GM21717 (cell line): ENCODE results near the gene IGFBP6.
A peak's percentile ranks its signal among the peaks of the same experiment; 100 is the strongest.

Experiments
- ATAC-seq: cut with Tn5 transposase; IDR thresholded peaks from one replicate; pipeline ENCODE4 v1.9.1; 2021; ENCODE audit warnings: mild to moderate bottlenecking, moderate library complexity; ENCODE audit not compliant: unreplicated experiment

The IGFBP6 gene

GRCh38 chr12:53097564-53098353, at the start of gene IGFBP6:
Gene IGFBP6, plus strand, starts transcription at chr12:53097667. Its CDS starts 51 bp downstream, at chr12:53097718.
- ATAC-seq, result no peak

DNA sequence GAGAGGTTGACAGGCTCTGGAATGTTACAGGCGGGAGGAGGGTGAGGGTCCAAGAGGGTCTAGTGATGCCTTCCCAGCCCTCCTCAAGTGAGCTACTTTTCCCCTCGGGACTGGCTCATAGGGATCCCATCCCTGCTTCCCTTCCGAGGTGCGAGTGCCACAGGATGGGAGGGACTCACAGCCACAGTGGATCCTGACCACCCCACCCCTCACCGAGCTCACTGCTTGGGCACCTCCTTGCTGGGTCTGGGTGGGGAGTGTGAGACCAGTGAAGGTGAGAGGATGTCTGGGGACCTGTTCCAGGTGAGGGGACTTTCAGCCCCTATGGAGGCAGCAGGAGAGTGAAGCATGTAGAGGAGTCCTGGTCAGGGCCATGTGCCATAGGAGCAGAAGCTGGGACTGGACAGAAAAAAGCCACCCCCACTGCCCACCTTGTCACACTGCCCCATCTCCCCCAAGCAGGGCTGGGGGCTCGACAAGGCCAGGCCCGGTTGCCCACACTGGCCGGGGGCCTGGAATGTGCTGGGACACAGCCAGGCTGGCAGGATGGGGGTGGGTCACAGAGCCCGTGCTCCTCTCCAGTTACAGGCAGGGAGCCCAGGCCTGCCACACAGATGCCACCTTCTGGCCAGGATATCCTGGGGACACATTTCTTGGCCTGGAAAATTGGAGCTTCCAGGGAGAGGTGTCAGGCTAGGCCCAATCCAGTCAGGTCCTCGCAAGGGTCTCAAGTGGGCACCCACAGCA, 49.3 kb upstream of the IGFBP6 start:
- no peak for ATAC-seq

DNA sequence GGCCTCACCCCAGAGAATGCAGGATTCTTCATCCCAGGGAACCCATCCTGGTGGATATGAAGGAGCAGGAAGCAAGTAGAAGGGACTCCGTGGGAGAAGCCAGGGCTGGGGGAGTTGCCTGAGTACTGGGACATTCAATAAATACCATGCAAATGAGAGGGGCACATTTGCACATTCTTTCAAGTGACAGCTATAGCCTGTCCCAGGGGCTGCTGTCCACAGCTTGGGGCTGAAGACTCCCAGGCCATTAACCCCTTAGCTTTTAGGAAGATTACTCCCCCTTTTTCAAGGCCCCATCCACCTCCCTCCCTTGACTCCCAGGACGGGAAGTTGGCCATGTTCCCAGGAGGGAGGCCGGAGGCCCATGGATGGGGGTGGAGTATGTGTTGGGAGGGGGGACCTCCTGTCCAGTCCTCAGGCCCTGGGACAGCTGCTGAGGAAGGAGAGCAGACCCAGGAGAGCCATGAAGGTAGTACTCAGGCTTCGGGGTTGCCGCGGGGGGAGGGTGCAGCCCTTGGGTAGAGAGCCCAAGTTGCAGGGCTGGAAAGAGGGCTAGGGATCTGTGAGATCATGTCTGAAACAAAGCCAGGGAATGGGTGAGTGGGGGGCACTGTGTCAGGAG, 48.6 kb upstream of the IGFBP6 start:
- no peak for ATAC-seq

- ATAC-seq, result no peak
Measured at GRCh38 chr12:53049571-53050318, 47.7 kb upstream of the IGFBP6 start, which contains the start of gene TNS2. Gene TNS2, plus strand, starts transcription at chr12:53050065. Its CDS starts 121 bp downstream, at chr12:53050186.

DNA sequence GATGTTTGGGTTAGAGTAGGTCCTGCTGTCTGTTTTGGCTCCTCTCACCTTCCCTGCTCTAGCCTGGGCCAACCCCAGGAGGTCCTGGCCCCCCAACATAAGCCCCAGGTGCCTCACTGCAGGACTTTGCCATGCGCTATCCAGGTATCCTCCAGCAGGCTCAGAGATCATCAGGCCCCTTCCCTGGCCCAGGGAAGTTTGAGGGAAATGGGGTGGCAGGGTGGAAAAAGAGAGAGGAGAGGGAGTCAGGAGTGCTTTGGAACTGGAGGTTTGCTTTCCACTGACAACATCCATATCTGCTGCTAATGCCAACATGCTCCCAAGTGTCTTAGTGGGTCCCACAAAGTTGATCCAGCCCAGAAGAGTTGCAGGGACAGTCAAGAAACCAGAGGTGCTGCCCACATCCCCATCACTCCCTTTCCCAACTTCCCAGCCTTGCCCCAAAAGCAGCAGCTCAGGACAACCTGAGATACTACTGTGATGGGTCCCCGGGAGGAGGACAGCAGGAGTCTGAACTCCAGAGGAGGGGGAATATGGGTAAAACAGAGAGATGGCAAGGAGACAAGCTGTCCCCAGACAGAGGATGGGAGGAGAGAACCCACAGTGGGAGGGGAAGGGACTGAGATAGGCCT, 46.9 kb upstream of the IGFBP6 start:
- no peak for ATAC-seq

- ATAC-seq, result no peak
Measured at GRCh38 chr12:53051058-53051880, 46.2 kb upstream of the IGFBP6 start.

GRCh38 chr12:53051881-53052412, 45.5 kb upstream of the IGFBP6 start:
- ATAC-seq, result no peak

- ATAC-seq, result no peak
Measured at GRCh38 chr12:53052419-53053217, 44.8 kb upstream of the IGFBP6 start.

DNA sequence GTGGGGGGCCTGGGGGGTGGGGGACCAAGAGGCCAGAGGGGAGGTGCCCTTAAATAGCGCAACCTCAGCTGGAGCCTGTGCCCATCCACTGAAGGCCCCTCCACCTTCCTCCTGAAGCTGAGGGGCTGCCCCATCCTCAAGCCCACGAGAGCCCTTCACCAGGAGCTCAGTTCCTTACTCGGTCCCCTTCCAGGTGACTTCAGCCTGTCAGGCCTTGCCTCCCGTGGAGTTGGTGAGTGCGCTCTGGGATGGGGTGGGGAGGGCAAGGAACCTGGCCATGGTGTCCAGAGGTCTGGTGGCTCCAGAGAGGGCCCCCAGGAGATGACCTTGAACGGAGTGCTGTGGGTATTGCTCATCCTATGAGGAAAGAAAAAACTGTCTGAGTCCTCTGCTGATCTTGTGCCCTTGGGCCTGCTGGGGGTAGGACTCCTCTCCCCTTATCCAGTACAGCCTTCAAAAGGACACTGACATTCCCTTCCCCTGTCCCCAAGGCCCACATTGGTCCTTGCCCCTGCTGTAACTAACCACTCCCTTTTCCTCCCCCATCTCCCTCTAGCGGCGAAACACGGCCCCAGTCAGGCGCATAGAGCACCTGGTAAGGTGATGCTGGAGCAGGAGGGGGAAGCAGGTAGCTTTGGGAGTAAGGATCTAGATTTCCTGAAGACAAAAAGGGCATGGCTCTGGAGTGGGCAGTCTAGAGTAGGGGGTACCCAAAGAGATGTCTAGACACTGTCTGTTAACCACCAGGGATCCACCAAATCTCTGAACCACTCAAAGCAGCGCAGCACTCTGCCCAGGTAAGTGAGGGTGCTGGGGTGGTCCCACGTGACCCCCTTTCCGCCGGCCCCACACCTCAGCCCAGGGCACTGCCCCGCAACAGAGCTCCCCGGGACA, 44.0 kb upstream of the IGFBP6 start:
- ATAC-seq, result no peak

GRCh38 chr12:53054112-53054878, 43.2 kb upstream of the IGFBP6 start:
- peak; percentile 78 for ATAC-seq

DNA sequence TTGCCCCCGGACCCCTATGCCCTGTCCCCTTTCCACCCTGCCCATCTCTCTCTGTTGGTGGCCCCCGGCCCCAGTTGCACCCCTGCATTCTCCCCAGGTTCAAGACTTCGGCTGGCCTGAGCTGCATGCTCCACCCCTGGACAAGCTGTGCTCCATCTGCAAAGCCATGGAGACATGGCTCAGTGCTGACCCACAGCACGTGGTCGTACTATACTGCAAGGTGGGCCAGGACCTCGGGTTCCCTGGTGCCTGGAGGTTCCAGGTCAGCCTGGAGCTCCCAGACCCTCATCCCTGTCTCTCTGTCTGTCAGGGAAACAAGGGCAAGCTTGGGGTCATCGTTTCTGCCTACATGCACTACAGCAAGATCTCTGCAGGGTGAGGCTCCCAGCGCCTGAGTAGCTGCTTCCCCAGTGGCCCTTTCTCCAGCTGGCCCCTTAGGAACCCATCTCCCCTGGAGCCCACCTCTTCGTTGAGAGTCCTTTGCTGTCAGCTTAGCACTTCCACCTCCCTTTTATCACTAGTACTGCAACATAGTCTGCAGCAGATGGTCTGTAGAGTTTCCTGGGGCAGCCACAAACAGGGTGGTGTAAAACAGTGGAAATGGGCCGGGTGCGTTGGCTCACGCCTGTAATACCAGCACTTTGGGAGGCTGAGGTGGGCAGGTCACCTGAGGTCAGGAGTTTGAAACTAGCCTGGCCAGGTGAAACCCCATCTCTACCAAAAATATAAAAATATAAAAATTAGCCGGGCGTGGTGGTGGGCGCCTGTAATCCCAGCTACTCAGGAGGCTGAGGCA, 41.8 kb upstream of the IGFBP6 start:
- no peak for ATAC-seq

DNA sequence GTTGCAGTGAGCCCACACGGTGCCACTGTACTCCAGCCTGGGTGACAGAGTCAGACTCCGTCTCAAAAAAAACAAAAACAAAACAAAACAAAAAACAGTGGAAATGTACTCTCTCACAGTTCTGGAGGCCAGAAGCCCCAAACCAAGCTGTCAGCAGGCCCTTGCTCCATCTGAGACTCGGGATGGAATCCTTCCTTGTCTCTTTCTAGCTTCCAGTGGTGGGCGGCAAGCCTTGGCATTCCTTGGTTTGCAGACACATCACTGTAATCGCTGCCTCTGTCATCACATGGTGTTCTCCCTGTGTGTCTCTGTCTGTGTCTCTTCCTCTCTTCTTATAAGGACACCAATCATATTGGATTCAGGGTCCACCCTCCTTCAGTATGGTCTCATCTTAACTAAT, 41.2 kb upstream of the IGFBP6 start:
- no peak for ATAC-seq

DNA sequence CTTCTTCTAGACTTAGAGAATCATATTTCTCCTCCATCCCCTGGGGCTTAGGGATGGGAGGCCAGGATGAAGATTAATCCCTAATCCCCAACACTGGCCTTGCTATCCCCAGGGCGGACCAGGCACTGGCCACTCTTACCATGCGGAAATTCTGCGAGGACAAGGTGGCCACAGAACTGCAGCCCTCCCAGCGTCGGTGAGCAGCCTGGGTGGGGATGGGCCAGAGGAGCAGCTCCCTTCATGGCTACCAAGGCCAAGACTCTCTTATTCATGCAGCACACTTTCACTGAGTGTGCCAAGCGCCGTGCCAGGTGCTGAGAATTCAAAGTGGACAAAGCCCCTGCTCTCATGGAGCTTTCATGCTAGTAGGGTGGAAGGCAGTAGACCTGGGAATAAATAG, 40.6 kb upstream of the IGFBP6 start:
- no peak for ATAC-seq

DNA sequence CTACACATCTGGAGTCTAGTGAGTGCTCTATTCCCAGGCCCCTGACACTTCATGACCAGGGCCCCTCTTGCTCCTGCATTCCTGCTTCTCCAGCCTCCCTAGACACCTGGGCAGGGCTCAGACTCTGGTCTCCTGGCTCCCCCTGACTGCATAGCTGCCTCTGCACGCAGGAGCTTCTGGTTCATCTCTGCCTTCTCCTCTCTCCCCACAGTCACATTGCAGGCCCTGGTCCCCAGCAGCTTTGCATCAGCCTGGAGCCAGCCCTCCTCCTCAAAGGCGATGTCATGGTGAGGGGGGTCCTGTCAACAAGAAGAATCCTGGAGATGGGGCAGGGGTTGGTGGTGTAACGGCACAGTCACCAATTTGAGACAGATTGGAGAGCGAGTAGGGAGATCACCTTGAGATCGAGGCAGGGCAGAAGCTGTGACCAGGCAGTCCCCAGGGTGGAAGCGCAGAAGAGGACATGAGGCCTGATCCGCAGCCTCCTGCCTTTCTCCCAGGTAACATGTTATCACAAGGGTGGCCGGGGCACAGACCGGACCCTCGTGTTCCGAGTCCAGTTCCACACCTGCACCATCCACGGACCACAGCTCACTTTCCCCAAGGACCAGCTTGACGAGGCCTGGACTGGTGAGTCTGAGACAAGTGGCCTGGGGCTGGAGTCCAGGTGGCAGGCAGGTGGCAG, 39.5 kb upstream of the IGFBP6 start:
- ATAC-seq, result no peak

GRCh38 chr12:53058674-53059433, 38.6 kb upstream of the IGFBP6 start:
- ATAC-seq, result no peak
